B cell (primary cell): ENCODE data around the gene KLHL28.

ENCODE experiments used
- EZH2 ChIP-seq: IDR thresholded peaks from 2 replicates; pipeline ENCODE4 v1.6.1; 2012; ENCODE audit warnings: borderline replicate concordance, low read depth, mild to moderate bottlenecking, moderate library complexity, low read length; ENCODE audit not compliant: insufficient read depth, poor library complexity, severe bottlenecking
- TF ChIP-seq, protein P1 (sequence below): fragments of 200-600 bp; IDR thresholded peaks from one replicate; pipeline ENCODE4 v1.8.0; 2022; ENCODE audit warnings: antibody characterized with exemption, mild to moderate bottlenecking

DNA sequence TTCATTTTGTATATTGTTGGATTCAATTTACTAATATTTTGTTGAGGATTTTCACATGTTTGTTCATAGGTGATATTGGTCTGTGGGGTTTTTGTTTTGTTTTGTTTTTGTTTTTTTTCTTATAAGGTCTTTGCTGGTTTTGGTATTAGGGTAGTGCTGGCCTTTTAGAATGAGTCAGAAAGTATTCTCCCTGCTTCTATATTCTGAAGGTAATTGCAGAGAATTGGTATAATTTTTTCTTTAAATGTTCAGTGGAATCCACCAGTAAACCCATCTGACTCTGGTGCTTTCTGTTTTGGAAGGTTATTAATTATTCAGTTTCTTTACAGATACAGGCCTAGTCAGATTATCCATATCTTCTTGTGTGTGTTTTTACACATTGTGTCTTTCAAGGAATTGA is 9.2 kb upstream of the KLHL28 start:
- TF ChIP-seq, protein P1, sequence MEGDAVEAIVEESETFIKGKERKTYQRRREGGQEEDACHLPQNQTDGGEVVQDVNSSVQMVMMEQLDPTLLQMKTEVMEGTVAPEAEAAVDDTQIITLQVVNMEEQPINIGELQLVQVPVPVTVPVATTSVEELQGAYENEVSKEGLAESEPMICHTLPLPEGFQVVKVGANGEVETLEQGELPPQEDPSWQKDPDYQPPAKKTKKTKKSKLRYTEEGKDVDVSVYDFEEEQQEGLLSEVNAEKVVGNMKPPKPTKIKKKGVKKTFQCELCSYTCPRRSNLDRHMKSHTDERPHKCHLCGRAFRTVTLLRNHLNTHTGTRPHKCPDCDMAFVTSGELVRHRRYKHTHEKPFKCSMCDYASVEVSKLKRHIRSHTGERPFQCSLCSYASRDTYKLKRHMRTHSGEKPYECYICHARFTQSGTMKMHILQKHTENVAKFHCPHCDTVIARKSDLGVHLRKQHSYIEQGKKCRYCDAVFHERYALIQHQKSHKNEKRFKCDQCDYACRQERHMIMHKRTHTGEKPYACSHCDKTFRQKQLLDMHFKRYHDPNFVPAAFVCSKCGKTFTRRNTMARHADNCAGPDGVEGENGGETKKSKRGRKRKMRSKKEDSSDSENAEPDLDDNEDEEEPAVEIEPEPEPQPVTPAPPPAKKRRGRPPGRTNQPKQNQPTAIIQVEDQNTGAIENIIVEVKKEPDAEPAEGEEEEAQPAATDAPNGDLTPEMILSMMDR: no peak
- TF ChIP-seq EZH2: no peak
